CD8-positive, alpha-beta memory T cell (primary cell): Measurements from ENCODE around the gene OSGIN1. TPM values are rescaled to one million over a fixed set of nuclear protein-coding genes. Genes with fewer than 3 reads are reported as not detected.
A peak's percentile ranks its signal among the peaks of the same experiment; 100 is the strongest.
"Not testable (repeated sequence)": the region's sequence is repeated elsewhere in the genome, so short reads cannot be mapped to it uniquely, and the experiment has no call there.

Source experiments
- CTCF ChIA-PET: fragments of 350-600 bp; sonication (Branson Sonifier 250); formaldehyde crosslinking; loops from one replicate; lab custom pipeline; 2021; ENCODE audit warnings: antibody characterized with exemption; lab: Charles Lee
- POLR2A ChIA-PET: fragments of 350-600 bp; sonication (Branson Sonifier 250); formaldehyde crosslinking; loops from one replicate; lab custom pipeline; 2021; ENCODE audit warnings: antibody characterized with exemption; lab: Charles Lee
- DNase-seq, 5 donors: peaks; one replicate each; pipeline versions ENCODE4 v3.0.0 to v3.0.0-alpha.2; 2020 to 2022; ENCODE audit warnings: mixed read lengths in 1 of 5
- H3K27ac ChIP-seq: one replicate; pipeline ENCODE4 v1.7.0; 2013; ENCODE audit warnings: low read depth, mild to moderate bottlenecking, low read length, moderate library complexity
- H3K27me3 ChIP-seq: 2 replicates; pipeline ENCODE4 v1.7.0; 2013; ENCODE audit warnings: low read length, mild to moderate bottlenecking; ENCODE audit not compliant: insufficient read depth, poor library complexity, severe bottlenecking
- H3K36me3 ChIP-seq: 2 replicates; pipeline ENCODE4 v1.7.0; 2013; ENCODE audit warnings: mild to moderate bottlenecking, low read length, moderate library complexity; ENCODE audit not compliant: insufficient read depth
- H3K4me1 ChIP-seq: 2 replicates; pipeline ENCODE4 v1.7.0; 2013; ENCODE audit warnings: mild to moderate bottlenecking, low read length, moderate library complexity; ENCODE audit not compliant: insufficient read depth
- H3K4me3 ChIP-seq: 2 replicates; pipeline ENCODE4 v1.7.0; 2013; ENCODE audit warnings: mild to moderate bottlenecking, low read length
- H3K9me3 ChIP-seq: 2 replicates; pipeline ENCODE4 v1.7.0; 2013; ENCODE audit warnings: mild to moderate bottlenecking, low read length
- H3K27ac Mint-ChIP-seq, 8 donors: one replicate each; pipeline ENCODE4 v1.8.0; 2020 to 2021; ENCODE audit warnings: mixed read lengths in 8 of 8, mild to moderate bottlenecking in 6 of 8, inconsistent platforms in 3 of 8, moderate library complexity in 3 of 8
- H3K27me3 Mint-ChIP-seq, 2 donors: one replicate each; pipeline ENCODE4 v1.8.0; 2020 to 2021; ENCODE audit warnings: mixed read lengths in 2 of 2, mild to moderate bottlenecking in 1 of 2, moderate library complexity in 1 of 2
- H3K36me3 Mint-ChIP-seq, 3 donors: one replicate each; pipeline ENCODE4 v1.8.0; 2020 to 2021; ENCODE audit warnings: mixed read lengths in 3 of 3, inconsistent platforms in 1 of 3, mild to moderate bottlenecking in 1 of 3
- H3K4me1 Mint-ChIP-seq, 3 donors: one replicate each; pipeline ENCODE4 v1.8.0; 2020 to 2021; ENCODE audit warnings: mixed read lengths in 3 of 3, inconsistent platforms in 1 of 3, mild to moderate bottlenecking in 1 of 3
- H3K4me3 Mint-ChIP-seq, 7 donors: one replicate each; pipeline ENCODE4 v1.8.0; 2020 to 2021; ENCODE audit warnings: mixed read lengths in 7 of 7, mild to moderate bottlenecking in 6 of 7, moderate library complexity in 4 of 7, inconsistent platforms in 2 of 7
- H3K9me3 Mint-ChIP-seq, 5 donors: one replicate each; pipeline ENCODE4 v1.8.0; 2020 to 2022; ENCODE audit warnings: mixed read lengths in 5 of 5, mild to moderate bottlenecking in 3 of 5, moderate library complexity in 2 of 5, inconsistent platforms in 1 of 5
- polyA plus RNA-seq: library from polyadenylated mRNA; unstranded; fragments of 300-500 nt; fragmentation: Illumina TruSeq; gene quantifications from one replicate; pipeline ENCODE4 v1.2.3, GENCODE V29; 2021
- total RNA-seq, 2 experiments: library from RNA; stranded (reverse); gene quantifications; one replicate each; pipeline ENCODE4 v1.2.3, GENCODE V29; 2021

The OSGIN1 gene
- total and polyA plus RNA-seq, 3 experiments from 2014 or later: 0.21 to 0.86 (median 0.83) TPM

- CTCF ChIA-PET: interaction anchor here (1.5 kb wide), 1 partner anchor 12 kb away, joined by 3 read pairs; no protein-coding TSS in a partner anchor
- Histone ChIP-seq H3K27me3 (no peaks in the 10 kb centered on the region), H3K4me3 (no peak overlapping the region), H3K4me1 (no peaks in the 10 kb centered on the region), H3K9me3 (no peaks in the 10 kb centered on the region), H3K36me3 (no peaks in the 10 kb centered on the region), H3K27ac (no peak overlapping the region)
- no peaks in the 10 kb centered on the region for H3K9me3 Mint-ChIP-seq
- POLR2A ChIA-PET: no interaction called here
- no peak for DNase-seq
- H3K4me1 Mint-ChIP-seq: no peaks in the 10 kb centered on the region
- H3K36me3 Mint-ChIP-seq: no peaks in the 10 kb centered on the region
- H3K27me3 Mint-ChIP-seq: no peaks in the 10 kb centered on the region
- H3K27ac Mint-ChIP-seq: no peak overlapping the region
- no peak overlapping the region for H3K4me3 Mint-ChIP-seq
Measured at GRCh38 chr16:83946781-83947566, 6.1 kb upstream of the OSGIN1 start.

GRCh38 chr16:83947642-83948234 lies 5.3 kb upstream of the OSGIN1 start:
- ChIA-PET POLR2A (no interaction called here), CTCF (interaction anchor here (1.5 kb wide), 1 partner anchor 12 kb away, joined by 3 read pairs; no protein-coding TSS in a partner anchor)
- no peak overlapping the region for H3K4me3 Mint-ChIP-seq
- H3K4me1 Mint-ChIP-seq: no peaks in the 10 kb centered on the region
- Histone ChIP-seq H3K27ac (no peak overlapping the region), H3K4me3 (no peak overlapping the region), H3K4me1 (no peaks in the 10 kb centered on the region), H3K27me3 (no peaks in the 10 kb centered on the region), H3K9me3 (no peaks in the 10 kb centered on the region), H3K36me3 (no peaks in the 10 kb centered on the region)
- DNase-seq: no peak
- no peaks in the 10 kb centered on the region for H3K36me3 Mint-ChIP-seq
- H3K27me3 Mint-ChIP-seq: peaks cover 0 to 4% of the 10 kb centered on the region in 2 donors
- no peaks in the 10 kb centered on the region for H3K9me3 Mint-ChIP-seq
- no peak overlapping the region for H3K27ac Mint-ChIP-seq

- no peak for DNase-seq
- Mint-ChIP-seq H3K36me3 (no peaks in the 10 kb centered on the region), H3K4me3 (no peak overlapping the region), H3K27me3 (peaks cover 3 to 9% of the 10 kb centered on the region in 2 donors), H3K4me1 (peaks cover 0 to 4% (median 3%) of the 10 kb centered on the region in 3 donors), H3K27ac (peak overlapping the region in 1 of 8 donors; percentile 73), H3K9me3 (no peaks in the 10 kb centered on the region)
- no peak overlapping the region for H3K4me3 ChIP-seq
- no peaks in the 10 kb centered on the region for H3K4me1 ChIP-seq
- POLR2A ChIA-PET: no interaction called here
- H3K9me3 ChIP-seq: no peaks in the 10 kb centered on the region
- no peaks in the 10 kb centered on the region for H3K36me3 ChIP-seq
- peaks cover 6% of the 10 kb centered on the region for H3K27me3 ChIP-seq
- no peak overlapping the region for H3K27ac ChIP-seq
- CTCF ChIA-PET: no interaction called here
Measured at GRCh38 chr16:83948914-83949723, 3.9 kb upstream of the OSGIN1 start.

GRCh38 chr16:83949724-83950001 lies 3.4 kb upstream of the OSGIN1 start:
- CTCF ChIA-PET: no interaction called here
- Histone ChIP-seq H3K4me3 (no peak overlapping the region), H3K27me3 (peaks cover 6% of the 10 kb centered on the region), H3K27ac (no peak overlapping the region), H3K9me3 (no peaks in the 10 kb centered on the region), H3K36me3 (no peaks in the 10 kb centered on the region), H3K4me1 (no peaks in the 10 kb centered on the region)
- DNase-seq: no peak
- H3K27ac Mint-ChIP-seq: no peak overlapping the region
- no peaks in the 10 kb centered on the region for H3K9me3 Mint-ChIP-seq
- POLR2A ChIA-PET: no interaction called here
- H3K4me3 Mint-ChIP-seq: no peak overlapping the region
- H3K27me3 Mint-ChIP-seq: peaks cover 9 to 10% of the 10 kb centered on the region in 2 donors
- H3K36me3 Mint-ChIP-seq: no peaks in the 10 kb centered on the region
- H3K4me1 Mint-ChIP-seq: peaks cover 0 to 7% (median 6%) of the 10 kb centered on the region in 3 donors

- DNase-seq, H3K36me3 Mint-ChIP-seq, H3K4me1 ChIP-seq, H3K27ac Mint-ChIP-seq, H3K9me3 Mint-ChIP-seq, H3K27ac ChIP-seq, H3K27me3 ChIP-seq, POLR2A ChIA-PET, H3K9me3 ChIP-seq, H3K4me1 Mint-ChIP-seq, CTCF ChIA-PET, H3K4me3 ChIP-seq, H3K4me3 Mint-ChIP-seq, H3K36me3 ChIP-seq: not testable (repeated sequence)
- H3K27me3 Mint-ChIP-seq: peaks cover 13 to 15% of the 10 kb centered on the region in 2 donors
Measured at GRCh38 chr16:83950862-83951399, 2.1 kb upstream of the OSGIN1 start.

GRCh38 chr16:83951544-83951943 lies 1.5 kb upstream of the OSGIN1 start:
- peaks cover 6% of the 10 kb centered on the region for H3K27me3 ChIP-seq
- DNase-seq: no peak
- H3K4me1 Mint-ChIP-seq: peaks cover 0 to 7% (median 6%) of the 10 kb centered on the region in 3 donors
- POLR2A ChIA-PET: no interaction called here
- H3K4me3 Mint-ChIP-seq: no peak overlapping the region
- CTCF ChIA-PET: no interaction called here
- no peak overlapping the region for H3K27ac Mint-ChIP-seq
- H3K9me3 Mint-ChIP-seq: no peaks in the 10 kb centered on the region
- no peak overlapping the region for H3K4me3 ChIP-seq
- H3K9me3 ChIP-seq: no peaks in the 10 kb centered on the region
- no peaks in the 10 kb centered on the region for H3K36me3 Mint-ChIP-seq
- H3K4me1 ChIP-seq: no peaks in the 10 kb centered on the region
- H3K27me3 Mint-ChIP-seq: peaks cover 14 to 16% of the 10 kb centered on the region in 2 donors
- no peak overlapping the region for H3K27ac ChIP-seq
- H3K36me3 ChIP-seq: no peaks in the 10 kb centered on the region

GRCh38 chr16:83952587-83952939 lies 477 bp upstream of the OSGIN1 start:
- H3K4me3 Mint-ChIP-seq: no peak overlapping the region

More at GRCh38 chr16:83952587-83952939, 477 bp upstream of the OSGIN1 start:
- Histone ChIP-seq H3K4me1 (no peaks in the 10 kb centered on the region), H3K9me3 (no peaks in the 10 kb centered on the region), H3K27me3 (peaks cover 6% of the 10 kb centered on the region), H3K4me3 (no peak overlapping the region), H3K36me3 (no peaks in the 10 kb centered on the region), H3K27ac (peak overlapping the region; percentile 54)
- ChIA-PET CTCF (interaction anchor here (3.3 kb wide), 1 partner anchor 234 kb away, joined by 9 read pairs; the partner anchor contains the start of gene TAF1C), POLR2A (no interaction called here)
- Mint-ChIP-seq H3K36me3 (no peaks in the 10 kb centered on the region), H3K9me3 (no peaks in the 10 kb centered on the region), H3K27me3 (peaks cover 18 to 22% of the 10 kb centered on the region in 2 donors), H3K27ac (no peak overlapping the region), H3K4me1 (peaks cover 0 to 7% (median 6%) of the 10 kb centered on the region in 3 donors)
- no peak for DNase-seq
